ENCODE measurements around the gene ITK. TPM values are rescaled to one million over a fixed set of nuclear protein-coding genes. Genes with fewer than 3 reads are reported as not detected.

Gene ITK
- total RNA-seq, 4 donors from 2014 or later, result 0.40 to 43.4 (median 5.0) TPM

DNA sequence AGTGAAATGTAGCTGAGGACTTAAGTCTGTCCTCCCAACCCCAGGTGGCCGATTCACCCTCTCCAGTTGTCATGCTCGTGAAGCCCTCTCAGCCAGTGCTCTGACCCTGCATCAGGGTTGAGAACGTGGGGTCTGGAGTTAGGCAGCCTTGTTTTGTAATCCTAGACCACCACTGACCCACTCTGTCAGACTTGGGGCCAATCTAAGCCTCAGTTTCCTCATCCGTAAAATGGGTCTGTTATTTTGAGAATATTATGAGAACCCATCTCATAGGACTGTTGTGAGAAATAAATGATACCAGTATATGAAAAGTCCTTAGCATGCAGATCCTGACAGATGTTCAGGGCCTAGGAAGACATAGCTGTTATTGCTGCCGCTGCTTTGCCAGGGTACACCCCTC lies 122.4 kb downstream of the ITK start:
- TF ChIP-seq POLR2AphosphoS5 (IDR thresholded peaks at IDR 0.05), result no peak
- TF ChIP-seq EP300 (IDR thresholded peaks at IDR 0.05; ENCODE audit: low read depth), result no peak
- TF ChIP-seq, protein P1, sequence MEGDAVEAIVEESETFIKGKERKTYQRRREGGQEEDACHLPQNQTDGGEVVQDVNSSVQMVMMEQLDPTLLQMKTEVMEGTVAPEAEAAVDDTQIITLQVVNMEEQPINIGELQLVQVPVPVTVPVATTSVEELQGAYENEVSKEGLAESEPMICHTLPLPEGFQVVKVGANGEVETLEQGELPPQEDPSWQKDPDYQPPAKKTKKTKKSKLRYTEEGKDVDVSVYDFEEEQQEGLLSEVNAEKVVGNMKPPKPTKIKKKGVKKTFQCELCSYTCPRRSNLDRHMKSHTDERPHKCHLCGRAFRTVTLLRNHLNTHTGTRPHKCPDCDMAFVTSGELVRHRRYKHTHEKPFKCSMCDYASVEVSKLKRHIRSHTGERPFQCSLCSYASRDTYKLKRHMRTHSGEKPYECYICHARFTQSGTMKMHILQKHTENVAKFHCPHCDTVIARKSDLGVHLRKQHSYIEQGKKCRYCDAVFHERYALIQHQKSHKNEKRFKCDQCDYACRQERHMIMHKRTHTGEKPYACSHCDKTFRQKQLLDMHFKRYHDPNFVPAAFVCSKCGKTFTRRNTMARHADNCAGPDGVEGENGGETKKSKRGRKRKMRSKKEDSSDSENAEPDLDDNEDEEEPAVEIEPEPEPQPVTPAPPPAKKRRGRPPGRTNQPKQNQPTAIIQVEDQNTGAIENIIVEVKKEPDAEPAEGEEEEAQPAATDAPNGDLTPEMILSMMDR (IDR thresholded peaks at IDR 0.05), result no peak
- TF ChIP-seq POLR2A (IDR thresholded peaks at IDR 0.05), result no peak
- no peaks in the 10 kb centered on the region for H3K9me3 ChIP-seq
- H3K4me3 ChIP-seq, result no peak overlapping the region
- no peaks in the 10 kb centered on the region for H3K4me1 ChIP-seq
- H3K36me3 ChIP-seq, result no peaks in the 10 kb centered on the region
- in situ Hi-C loops (cut with MboI; ENCODE audit: low pct_ligation_motif_present in 1 of 4, low pct_unique_long_range_greater_than_20kb in 1 of 4, low sequenced_read_pairs in 3 of 4) (loop anchor here in 1 of 4 donors (25.0 kb wide), 1 partner anchor 141 kb away; the partner anchor contains the start of gene GARIN3), intact Hi-C loops (cut with DNase I; ENCODE audit: low total_unique reads) (loop anchor here (10.0 kb wide), 1 partner anchor 48 kb away; no protein-coding TSS in a partner anchor)
- no peaks in the 10 kb centered on the region for H3K27me3 ChIP-seq
- WGBS, 2 donors (ENCODE audit: low coverage in 1 of 2), result 75 to 100% methylated on average over 2 to 5 of the region's 5 CpGs
- H3K27ac ChIP-seq, result no peak overlapping the region
- no peak for DNase-seq

DNA sequence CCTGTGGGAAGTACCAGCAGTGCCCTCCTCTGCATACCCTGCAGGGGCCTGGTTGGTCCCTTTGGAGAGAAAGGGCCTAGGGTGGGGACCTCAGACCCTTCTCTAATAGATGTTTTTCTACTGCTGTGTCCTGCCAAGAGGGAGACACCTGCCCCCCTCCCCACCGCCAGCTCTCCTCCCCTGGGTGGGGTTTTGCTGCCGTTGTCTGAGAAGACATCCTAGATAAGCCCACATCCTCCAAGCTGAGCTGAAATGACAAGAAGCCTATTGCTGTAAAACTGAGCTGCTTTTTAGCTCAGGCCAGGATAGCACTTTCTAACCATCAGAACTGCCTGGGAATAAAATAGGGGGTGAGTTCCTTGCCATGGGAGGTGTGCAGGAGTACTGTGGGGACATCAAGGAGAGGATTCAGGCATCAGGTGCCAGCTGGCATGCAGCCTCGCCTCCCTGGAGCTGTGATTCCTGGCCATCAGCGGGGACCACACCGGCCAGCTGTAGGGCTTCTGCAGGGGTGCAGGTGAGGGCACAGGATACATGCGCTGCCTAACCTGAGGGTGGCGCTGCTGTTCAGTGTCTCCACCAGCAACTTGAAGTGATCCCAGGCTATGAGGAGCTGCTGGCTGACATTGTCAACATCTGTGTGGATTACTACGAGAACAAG lies 123.2 kb downstream of the ITK start:
- no peak overlapping the region for H3K4me3 ChIP-seq
- no peaks in the 10 kb centered on the region for H3K36me3 ChIP-seq
- in situ Hi-C loops (cut with MboI; ENCODE audit: low pct_ligation_motif_present in 1 of 4, low pct_unique_long_range_greater_than_20kb in 1 of 4, low sequenced_read_pairs in 3 of 4), result loop anchor here in 1 of 4 donors (25.0 kb wide), 1 partner anchor 141 kb away; the partner anchor contains the start of gene GARIN3
- H3K9me3 ChIP-seq, result no peaks in the 10 kb centered on the region
- no peaks in the 10 kb centered on the region for H3K4me1 ChIP-seq
- no peaks in the 10 kb centered on the region for H3K27me3 ChIP-seq
- 44 to 79% methylated on average over 2 to 8 of the region's 8 CpGs for WGBS, 2 donors (ENCODE audit: low coverage in 1 of 2)
- no peak for TF ChIP-seq POLR2AphosphoS5 (IDR thresholded peaks at IDR 0.05)
- no peak for TF ChIP-seq POLR2A (IDR thresholded peaks at IDR 0.05)
- TF ChIP-seq EP300 (IDR thresholded peaks at IDR 0.05; ENCODE audit: low read depth), result no peak
- TF ChIP-seq, protein P1 (IDR thresholded peaks at IDR 0.05), result no peak
- H3K27ac ChIP-seq, result no peak overlapping the region
- intact Hi-C loops (cut with DNase I; ENCODE audit: low total_unique reads), result loop anchor here (10.0 kb wide), 1 partner anchor 49 kb away; no protein-coding TSS in a partner anchor
- DNase-seq, result no peak

Other genes with a start within 250 kb of the ITK start
- gene TIMD4, start 217.6 kb upstream of the ITK start, total RNA-seq, result 1 to 10 TPM; 1.4 to 3.0 (median 2.3) TPM
- 1 to 10 TPM in 2 of 4 donors, under 1 TPM in 1, not detected in 1; 0.60 to 3.7 (median 2.9) TPM for gene HAVCR1, start 121.7 kb upstream of the ITK start, total RNA-seq
- gene HAVCR2, start 71.8 kb upstream of the ITK start, total RNA-seq, result 1 to 10 TPM in 3 of 4 donors, under 1 TPM in 1; 0.20 to 6.7 (median 3.2) TPM
- 10 to 100 TPM in 2 of 4 donors, 1 to 10 TPM in 1, not detected in 1; 10.0 to 12.1 (median 11.0) TPM for gene MED7, start 38.0 kb upstream of the ITK start, total RNA-seq
- not detected for gene GARIN3, start 14.6 kb upstream of the ITK start, total RNA-seq
- 100 to 1,000 TPM in 1 of 4 donors, 10 to 100 TPM in 3; 34.0 to 134 (median 41.6) TPM for gene CYFIP2, start 85.3 kb downstream of the ITK start, total RNA-seq

Data from transverse colon (tissue), 4 donors.